ENCODE data around the gene IBA57. TPM values are rescaled to one million over a fixed set of nuclear protein-coding genes. Genes with fewer than 3 reads are reported as not detected.
"Not testable (repeated sequence)": the region's sequence is repeated elsewhere in the genome, so short reads cannot be mapped to it uniquely, and the experiment has no call there.

The IBA57 gene
- total RNA-seq, 1 donor from 2014 or later = 8.3 TPM

- intact Hi-C loops (cut with micrococcal nuclease) = no loop called here
Observed at GRCh38 chr1:228184152-228184551, 18.5 kb downstream of the IBA57 start.

GRCh38 chr1:228185641-228185965 lies 20.0 kb downstream of the IBA57 start:
- intact Hi-C loops (cut with micrococcal nuclease) = no loop called here

GRCh38 chr1:228188249-228188648 lies 22.6 kb downstream of the IBA57 start:
- intact Hi-C loops (cut with micrococcal nuclease) = not testable (repeated sequence)

DNA sequence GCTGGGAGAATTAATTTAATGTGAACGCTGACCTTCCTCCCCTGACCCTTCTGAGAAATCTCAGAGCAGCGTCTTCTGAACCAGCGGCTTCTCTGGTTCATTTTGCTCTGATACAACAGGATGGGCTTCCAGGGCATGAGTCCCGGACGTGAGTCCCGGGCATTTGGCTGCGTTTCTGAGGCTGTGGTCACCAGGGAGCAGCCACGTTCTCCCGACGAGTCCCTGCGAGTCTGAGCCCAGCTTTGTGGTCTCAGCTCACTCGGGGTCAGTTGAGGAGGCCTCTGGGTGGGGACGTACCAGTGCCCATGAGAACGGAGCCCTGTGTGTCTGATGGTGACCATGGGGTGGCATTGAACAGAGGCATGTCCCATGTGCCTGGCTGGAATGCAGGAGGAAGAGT lies 24.6 kb downstream of the IBA57 start:
- intact Hi-C loops (cut with micrococcal nuclease) = no loop called here

- intact Hi-C loops (cut with micrococcal nuclease) = no loop called here
Observed at GRCh38 chr1:228190778-228191177, 25.2 kb downstream of the IBA57 start.

DNA sequence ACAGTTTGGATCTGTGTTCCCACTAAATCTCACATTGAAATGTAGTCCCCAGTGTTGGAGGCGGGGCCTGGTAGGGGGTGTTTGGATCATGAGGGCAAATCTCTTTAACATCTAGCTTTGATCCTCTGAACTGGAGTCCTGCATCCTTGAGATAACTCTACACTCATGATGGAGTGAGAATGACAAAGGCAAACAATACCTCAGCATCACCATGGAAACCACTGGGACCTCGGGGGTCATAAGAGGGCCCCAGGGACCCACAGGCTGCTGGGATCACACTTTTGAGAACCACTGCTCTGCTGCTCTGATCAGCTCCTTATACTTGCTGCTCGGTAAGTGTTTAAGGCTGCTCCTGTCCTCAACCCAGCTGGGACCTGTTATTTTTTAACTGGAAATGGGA lies 28.8 kb downstream of the IBA57 start:
- intact Hi-C loops (cut with micrococcal nuclease) = no loop called here

- intact Hi-C loops (cut with micrococcal nuclease) = no loop called here
Observed at GRCh38 chr1:228194921-228195812, 29.6 kb downstream of the IBA57 start.

- intact Hi-C loops (cut with micrococcal nuclease) = no loop called here
Observed at GRCh38 chr1:228197555-228198147, 32.0 kb downstream of the IBA57 start.

DNA sequence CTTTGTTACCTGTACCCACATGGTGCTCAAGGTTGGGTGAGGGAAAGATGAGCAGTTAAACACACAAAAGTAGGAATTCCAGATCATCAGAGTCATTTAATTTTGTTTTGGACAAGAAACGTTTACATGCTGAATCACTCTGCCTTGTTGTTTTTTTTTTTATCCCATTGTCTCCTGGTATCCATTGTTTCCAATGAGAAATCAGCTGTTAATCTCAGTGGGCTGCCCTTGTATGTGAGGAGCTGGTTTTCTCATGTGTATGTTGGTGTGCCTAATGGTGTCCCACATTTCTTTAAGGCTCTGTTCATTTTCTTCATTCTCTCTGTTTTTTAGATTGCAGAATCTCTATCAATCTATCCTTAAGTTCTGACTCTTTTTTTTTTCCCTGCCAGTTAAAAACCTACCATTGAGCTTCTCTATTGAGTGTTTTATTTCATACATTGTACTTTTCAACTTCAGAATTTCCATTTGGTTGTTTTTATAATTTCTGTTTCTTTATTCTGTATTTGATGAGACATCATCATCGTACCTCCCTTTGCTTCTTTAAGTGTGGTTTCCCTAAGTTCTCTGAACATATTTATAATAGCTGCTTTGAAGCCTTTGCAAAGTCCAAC lies 33.5 kb downstream of the IBA57 start:
- intact Hi-C loops (cut with micrococcal nuclease) = no loop called here

DNA sequence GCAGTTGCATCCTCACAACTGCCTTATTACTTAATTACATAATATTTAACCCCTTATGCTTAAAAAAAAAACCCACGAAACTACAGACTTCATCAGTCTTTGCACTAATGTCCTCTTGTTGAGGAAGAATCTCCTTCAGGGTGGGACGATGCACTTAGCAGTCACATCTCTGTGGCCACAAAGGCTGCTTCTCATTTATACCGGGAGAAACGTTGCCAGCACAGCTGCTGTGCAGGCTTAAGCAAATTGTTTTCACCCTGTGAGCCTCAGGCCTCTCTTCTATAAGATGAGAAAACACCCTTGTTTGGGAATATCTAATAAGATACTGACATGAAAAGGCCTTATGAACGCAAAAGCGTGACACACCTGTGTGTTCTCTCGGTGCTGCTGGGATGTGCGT lies 39.4 kb downstream of the IBA57 start:
- intact Hi-C loops (cut with micrococcal nuclease) = no loop called here

GRCh38 chr1:228205526-228206436 lies 40.2 kb downstream of the IBA57 start:
- intact Hi-C loops (cut with micrococcal nuclease) = no loop called here

- intact Hi-C loops (cut with micrococcal nuclease) = no loop called here
Observed at GRCh38 chr1:228206582-228207351, 41.2 kb downstream of the IBA57 start.

- intact Hi-C loops (cut with micrococcal nuclease) = no loop called here
Observed at GRCh38 chr1:228207381-228207810, 41.8 kb downstream of the IBA57 start.

- intact Hi-C loops (cut with micrococcal nuclease) = no loop called here
Observed at GRCh38 chr1:228207851-228208821, 42.5 kb downstream of the IBA57 start, which contains the start of gene OBSCN. Gene OBSCN, plus strand, starts transcription at chr1:228208044. Its CDS starts 3,740 bp downstream, at chr1:228211784.

- intact Hi-C loops (cut with micrococcal nuclease) = no loop called here
Observed at GRCh38 chr1:228208831-228209551, 43.4 kb downstream of the IBA57 start.

GRCh38 chr1:228209657-228210056 lies 44.1 kb downstream of the IBA57 start:
- intact Hi-C loops (cut with micrococcal nuclease) = loop anchor here (5.0 kb wide), 1 partner anchor 293 kb away; no protein-coding TSS in a partner anchor

- intact Hi-C loops (cut with micrococcal nuclease) = loop anchor here (5.0 kb wide), 1 partner anchor 292 kb away; no protein-coding TSS in a partner anchor
Observed at GRCh38 chr1:228210076-228210651, 44.6 kb downstream of the IBA57 start.

All from T-helper 2 cell treated with Interferon-gamma antibody and Interleukin-4, amounts not matched to agents 100 ng/mL and 5 ng/mL, for 36 hours (primary cell).